Erythroblast (primary cell): ENCODE measurements around the gene CFAP251.

Experiments used
- GATA1 ChIP-seq: IDR thresholded peaks from 2 replicates; pipeline ENCODE4 v1.6.1; 2011; ENCODE audit warnings: low read depth, mild to moderate bottlenecking, control low read depth, low read length, moderate library complexity
- POLR2A ChIP-seq: IDR thresholded peaks from 2 replicates; pipeline ENCODE4 v1.6.1; 2011; ENCODE audit warnings: mild to moderate bottlenecking, low read length

- no peak for TF ChIP-seq POLR2A
- TF ChIP-seq GATA1, result no peak
Measured at GRCh38 chr12:122045262-122045661, 126.9 kb downstream of the CFAP251 start.
